Subcutaneous abdominal adipose tissue (tissue), 5 donors: ENCODE results near the gene SLC9A5.
A peak's percentile ranks its signal among the peaks of the same experiment; 100 is the strongest.

ENCODE experiments used
- H3K27ac ChIP-seq: one replicate; pipeline ENCODE4 v1.7.0; 2013; ENCODE audit warnings: low read depth, mild to moderate bottlenecking, inconsistent platforms, low read length, moderate library complexity
- H3K27me3 ChIP-seq, 5 donors: one replicate each; pipeline ENCODE4 v1.7.0; 2013; ENCODE audit warnings: low read length in 5 of 5, inconsistent platforms in 1 of 5; ENCODE audit not compliant: control insufficient read depth in 5 of 5, insufficient read depth in 4 of 5
- H3K36me3 ChIP-seq, 5 donors: one replicate each; pipeline ENCODE4 v1.7.0; 2013; ENCODE audit warnings: low read length in 5 of 5; ENCODE audit not compliant: control insufficient read depth in 5 of 5, insufficient read depth in 5 of 5
- H3K4me1 ChIP-seq, 5 donors: one replicate each; pipeline ENCODE4 v1.7.0; 2013; ENCODE audit warnings: low read length in 5 of 5, mild to moderate bottlenecking in 3 of 5, moderate library complexity in 1 of 5; ENCODE audit not compliant: control insufficient read depth in 5 of 5, insufficient read depth in 5 of 5
- H3K4me3 ChIP-seq, 5 donors: one replicate each; pipeline ENCODE4 v1.7.0; 2013; ENCODE audit warnings: low read length in 5 of 5, low read depth in 1 of 5
- H3K9ac ChIP-seq, 5 donors: one replicate each; pipeline ENCODE4 v1.7.0; 2013; ENCODE audit warnings: low read length in 5 of 5, mild to moderate bottlenecking in 4 of 5, moderate library complexity in 3 of 5
- H3K9me3 ChIP-seq, 5 donors: one replicate each; pipeline ENCODE4 v1.7.0; 2013; ENCODE audit warnings: low read length in 5 of 5; ENCODE audit not compliant: control insufficient read depth in 5 of 5
- donor health status: healthy.
- donor health status: healthy.
- donor health status: healthy.
- donor health status: healthy.
- donor health status: healthy.

The SLC9A5 gene

GRCh38 chr16:67265834-67266233 is 17.1 kb downstream of the SLC9A5 start:
- no peaks in the 10 kb centered on the region for H3K36me3 ChIP-seq
- no peak overlapping the region for H3K9ac ChIP-seq
- H3K9me3 ChIP-seq: no peaks in the 10 kb centered on the region
- H3K27me3 ChIP-seq: peaks cover 0 to 3% (median 0%) of the 10 kb centered on the region in 5 donors
- no peak overlapping the region for H3K27ac ChIP-seq
- peaks cover 0 to 16% (median 9%) of the 10 kb centered on the region in 5 donors for H3K4me1 ChIP-seq
- no peak overlapping the region for H3K4me3 ChIP-seq

- Histone ChIP-seq H3K27ac (no peak overlapping the region), H3K27me3 (peaks cover 0 to 3% (median 0%) of the 10 kb centered on the region in 5 donors), H3K4me1 (peaks cover 0 to 16% (median 9%) of the 10 kb centered on the region in 5 donors), H3K9me3 (no peaks in the 10 kb centered on the region), H3K9ac (no peak overlapping the region), H3K4me3 (no peak overlapping the region), H3K36me3 (no peaks in the 10 kb centered on the region)
Measured at GRCh38 chr16:67268136-67268579, 19.4 kb downstream of the SLC9A5 start.

- no peaks in the 10 kb centered on the region for H3K36me3 ChIP-seq
- no peak overlapping the region for H3K9ac ChIP-seq
- no peak overlapping the region for H3K27ac ChIP-seq
- peaks cover 0 to 3% (median 0%) of the 10 kb centered on the region in 5 donors for H3K27me3 ChIP-seq
- H3K4me1 ChIP-seq: peaks cover 0 to 12% (median 7%) of the 10 kb centered on the region in 5 donors
- no peaks in the 10 kb centered on the region for H3K9me3 ChIP-seq
- no peak overlapping the region for H3K4me3 ChIP-seq
Measured at GRCh38 chr16:67269766-67270165, 21.0 kb downstream of the SLC9A5 start.

GRCh38 chr16:67270931-67271338 is 22.2 kb downstream of the SLC9A5 start:
- Histone ChIP-seq H3K9ac (no peak overlapping the region), H3K4me1 (peaks cover 0 to 9% (median 5%) of the 10 kb centered on the region in 5 donors), H3K27ac (no peak overlapping the region)

GRCh38 chr16:67271446-67271845 is 22.7 kb downstream of the SLC9A5 start:
- peaks cover 0 to 7% (median 1%) of the 10 kb centered on the region in 5 donors for H3K36me3 ChIP-seq
- H3K4me1 ChIP-seq: peaks cover 0 to 9% (median 5%) of the 10 kb centered on the region in 5 donors
- H3K27ac ChIP-seq: no peak overlapping the region
- no peaks in the 10 kb centered on the region for H3K27me3 ChIP-seq
- no peaks in the 10 kb centered on the region for H3K9me3 ChIP-seq
- H3K4me3 ChIP-seq: no peak overlapping the region
- H3K9ac ChIP-seq: no peak overlapping the region

More at GRCh38 chr16:67270931-67271338, 22.2 kb downstream of the SLC9A5 start:
- Histone ChIP-seq H3K27me3 (no peaks in the 10 kb centered on the region), H3K36me3 (peaks cover 0 to 3% (median 0%) of the 10 kb centered on the region in 5 donors), H3K9me3 (no peaks in the 10 kb centered on the region), H3K4me3 (no peak overlapping the region)

- Histone ChIP-seq H3K9me3 (no peaks in the 10 kb centered on the region), H3K9ac (no peak overlapping the region), H3K4me1 (peaks cover 2 to 28% (median 24%) of the 10 kb centered on the region in 5 donors), H3K27me3 (no peaks in the 10 kb centered on the region), H3K4me3 (no peak overlapping the region), H3K36me3 (peaks cover 0 to 11% (median 4%) of the 10 kb centered on the region in 5 donors), H3K27ac (no peak overlapping the region)
Measured at GRCh38 chr16:67275321-67275720, 26.5 kb downstream of the SLC9A5 start.

GRCh38 chr16:67277294-67277998 is 28.7 kb downstream of the SLC9A5 start:
- Histone ChIP-seq H3K36me3 (peaks cover 0 to 17% (median 4%) of the 10 kb centered on the region in 5 donors), H3K4me1 (peaks cover 2 to 28% (median 24%) of the 10 kb centered on the region in 5 donors), H3K9me3 (no peaks in the 10 kb centered on the region), H3K27me3 (no peaks in the 10 kb centered on the region), H3K4me3 (no peak overlapping the region), H3K9ac (peak overlapping the region in 3 of 5 donors; percentile 43 to 80 (median 50)), H3K27ac (peak overlapping the region; percentile 79)

- Histone ChIP-seq H3K27me3 (no peaks in the 10 kb centered on the region), H3K4me3 (peak overlapping the region; percentile 58 to 76 (median 69)), H3K9me3 (no peaks in the 10 kb centered on the region), H3K27ac (peak overlapping the region; percentile 79), H3K9ac (peak overlapping the region in 4 of 5 donors; percentile 54 to 80 (median 76)), H3K4me1 (peaks cover 2 to 28% (median 24%) of the 10 kb centered on the region in 5 donors), H3K36me3 (peaks cover 0 to 17% (median 4%) of the 10 kb centered on the region in 5 donors)
Measured at GRCh38 chr16:67277999-67278772, 29.4 kb downstream of the SLC9A5 start.

GRCh38 chr16:67278773-67279295 is 30.1 kb downstream of the SLC9A5 start:
- H3K9me3 ChIP-seq: no peaks in the 10 kb centered on the region
- H3K9ac ChIP-seq: peak overlapping the region in 4 of 5 donors; percentile 54 to 80 (median 76)
- H3K27ac ChIP-seq: peak overlapping the region; percentile 79
- H3K4me3 ChIP-seq: peak overlapping the region; percentile 58 to 76 (median 69)
- no peaks in the 10 kb centered on the region for H3K27me3 ChIP-seq
- peaks cover 2 to 28% (median 24%) of the 10 kb centered on the region in 5 donors for H3K4me1 ChIP-seq
- H3K36me3 ChIP-seq: peaks cover 0 to 19% (median 4%) of the 10 kb centered on the region in 5 donors
